ENCODE results near the gene IFNAR2.

IFNAR2 gene

DNA sequence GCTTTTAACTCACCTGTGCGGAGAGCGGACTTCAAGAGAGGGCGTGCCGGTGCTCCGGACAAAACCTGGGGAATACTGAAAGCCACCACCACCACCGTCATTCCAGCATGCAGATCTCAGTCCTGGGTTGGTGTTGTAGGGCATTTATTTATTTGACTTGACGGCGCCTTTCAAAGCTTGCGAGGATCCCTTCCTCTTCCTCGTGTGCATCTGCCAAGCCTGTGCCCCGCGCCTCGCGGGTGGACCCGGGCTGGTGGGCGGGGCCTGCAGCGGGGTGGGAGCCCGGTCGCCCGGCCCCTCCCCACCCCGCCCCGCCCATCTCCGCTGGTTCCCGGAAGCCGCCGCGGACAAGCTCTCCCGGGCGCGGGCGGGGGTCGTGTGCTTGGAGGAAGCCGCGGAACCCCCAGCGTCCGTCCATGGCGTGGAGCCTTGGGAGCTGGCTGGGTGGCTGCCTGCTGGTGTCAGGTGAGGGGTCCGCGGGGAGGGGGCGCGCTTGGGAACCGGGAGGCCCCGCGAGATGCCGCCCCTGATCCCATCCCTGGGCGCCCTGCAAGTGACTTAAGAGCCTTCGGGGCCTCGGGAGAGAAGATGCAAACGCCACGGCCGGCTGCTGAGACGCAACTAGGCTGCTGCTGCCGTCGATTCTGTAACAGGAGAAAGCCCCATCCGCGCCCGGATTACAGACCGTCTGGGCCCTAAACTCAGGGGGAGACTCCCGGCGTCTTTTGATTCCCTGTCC is 36.5 kb downstream of the IFNAR2 start, which contains the start of gene IL10RB:
TSS of gene IL10RB (plus strand) at position 318 of the 739 bp plus-strand sequence. CDS start at position 417, 99 bp downstream.
- peaks cover 10% of the 10 kb centered on the region for H3K27me3 ChIP-seq (ENCODE audit: control insufficient read depth, insufficient read depth, low read length, poor library complexity, severe bottlenecking)
- 1% methylated on average over 60 of the region's 60 CpGs for WGBS, 2 experiments
- H3K36me3 ChIP-seq (ENCODE audit: control insufficient read depth, insufficient read depth, low read length), result no peaks in the 10 kb centered on the region
- H3K4me1 ChIP-seq (ENCODE audit: control insufficient read depth, insufficient read depth, low read length), result no peaks in the 10 kb centered on the region
- no peak within 1 kb of the TSS for H3K27ac ChIP-seq (ENCODE audit: insufficient read depth, low read depth, low read length, poor library complexity, severe bottlenecking)
- peak within 1 kb of the TSS; percentile 61 for H3K4me3 ChIP-seq (ENCODE audit: insufficient read depth, low read depth, low read length)
- H3K9me3 ChIP-seq (ENCODE audit: control insufficient read depth, low read length), result no peaks in the 10 kb centered on the region

- H3K4me3 ChIP-seq (ENCODE audit: insufficient read depth, low read depth, low read length), result peak overlapping the region; percentile 61
Measured at GRCh38 chr21:33266789-33267135, 37.0 kb downstream of the IFNAR2 start.

GRCh38 chr21:33267250-33267649 is 37.5 kb downstream of the IFNAR2 start:
- Histone ChIP-seq H3K4me1 (ENCODE audit: control insufficient read depth, insufficient read depth, low read length) (no peaks in the 10 kb centered on the region), H3K27ac (ENCODE audit: insufficient read depth, low read depth, low read length, poor library complexity, severe bottlenecking) (no peak overlapping the region), H3K4me3 (ENCODE audit: insufficient read depth, low read depth, low read length) (no peak overlapping the region), H3K36me3 (ENCODE audit: control insufficient read depth, insufficient read depth, low read length) (no peaks in the 10 kb centered on the region), H3K27me3 (ENCODE audit: control insufficient read depth, insufficient read depth, low read length, poor library complexity, severe bottlenecking) (peaks cover 10% of the 10 kb centered on the region), H3K9me3 (ENCODE audit: control insufficient read depth, low read length) (no peaks in the 10 kb centered on the region)
- WGBS, 2 experiments, result 94 to 96% methylated on average over 6 of the region's 7 CpGs

More at GRCh38 chr21:33266789-33267135, 37.0 kb downstream of the IFNAR2 start:
- H3K36me3 ChIP-seq (ENCODE audit: control insufficient read depth, insufficient read depth, low read length), result no peaks in the 10 kb centered on the region
- no peak overlapping the region for H3K27ac ChIP-seq (ENCODE audit: insufficient read depth, low read depth, low read length, poor library complexity, severe bottlenecking)
- no peaks in the 10 kb centered on the region for H3K9me3 ChIP-seq (ENCODE audit: control insufficient read depth, low read length)
- peaks cover 10% of the 10 kb centered on the region for H3K27me3 ChIP-seq (ENCODE audit: control insufficient read depth, insufficient read depth, low read length, poor library complexity, severe bottlenecking)
- 41 to 44% methylated on average over 8 of the region's 8 CpGs for WGBS, 2 experiments
- no peaks in the 10 kb centered on the region for H3K4me1 ChIP-seq (ENCODE audit: control insufficient read depth, insufficient read depth, low read length)

- 91 to 93% methylated on average over 7 of the region's 7 CpGs for WGBS, 2 experiments
- Histone ChIP-seq H3K27ac (ENCODE audit: insufficient read depth, low read depth, low read length, poor library complexity, severe bottlenecking) (no peak overlapping the region), H3K27me3 (ENCODE audit: control insufficient read depth, insufficient read depth, low read length, poor library complexity, severe bottlenecking) (peaks cover 10% of the 10 kb centered on the region)
Measured at GRCh38 chr21:33268393-33268736, 38.6 kb downstream of the IFNAR2 start.

GRCh38 chr21:33268737-33269441 is 39.2 kb downstream of the IFNAR2 start:
- Histone ChIP-seq H3K27me3 (ENCODE audit: control insufficient read depth, insufficient read depth, low read length, poor library complexity, severe bottlenecking) (peaks cover 10% of the 10 kb centered on the region), H3K4me3 (ENCODE audit: insufficient read depth, low read depth, low read length) (no peak overlapping the region), H3K4me1 (ENCODE audit: control insufficient read depth, insufficient read depth, low read length) (no peaks in the 10 kb centered on the region), H3K27ac (ENCODE audit: insufficient read depth, low read depth, low read length, poor library complexity, severe bottlenecking) (no peak overlapping the region), H3K36me3 (ENCODE audit: control insufficient read depth, insufficient read depth, low read length) (no peaks in the 10 kb centered on the region), H3K9me3 (ENCODE audit: control insufficient read depth, low read length) (no peaks in the 10 kb centered on the region)
- WGBS, 2 experiments, result 91 to 96% methylated on average over 12 of the region's 12 CpGs

More at GRCh38 chr21:33268393-33268736, 38.6 kb downstream of the IFNAR2 start:
- Histone ChIP-seq H3K4me1 (ENCODE audit: control insufficient read depth, insufficient read depth, low read length) (no peaks in the 10 kb centered on the region), H3K4me3 (ENCODE audit: insufficient read depth, low read depth, low read length) (no peak overlapping the region), H3K9me3 (ENCODE audit: control insufficient read depth, low read length) (no peaks in the 10 kb centered on the region), H3K36me3 (ENCODE audit: control insufficient read depth, insufficient read depth, low read length) (no peaks in the 10 kb centered on the region)

GRCh38 chr21:33270986-33271385 is 41.2 kb downstream of the IFNAR2 start:
- whole genome bisulfite sequencing, 2 experiments, result 91 to 96% methylated on average over 6 to 8 of the region's 8 CpGs

GRCh38 chr21:33273044-33273443 is 43.3 kb downstream of the IFNAR2 start:
- no peak overlapping the region for H3K4me3 ChIP-seq (ENCODE audit: insufficient read depth, low read depth, low read length)
- WGBS, 2 experiments, result 93 to 95% methylated on average over 6 of the region's 6 CpGs
- H3K27ac ChIP-seq (ENCODE audit: insufficient read depth, low read depth, low read length, poor library complexity, severe bottlenecking), result no peak overlapping the region

More at GRCh38 chr21:33270986-33271385, 41.2 kb downstream of the IFNAR2 start:
- Histone ChIP-seq H3K9me3 (ENCODE audit: control insufficient read depth, low read length) (no peaks in the 10 kb centered on the region), H3K4me1 (ENCODE audit: control insufficient read depth, insufficient read depth, low read length) (no peaks in the 10 kb centered on the region), H3K36me3 (ENCODE audit: control insufficient read depth, insufficient read depth, low read length) (no peaks in the 10 kb centered on the region), H3K27ac (ENCODE audit: insufficient read depth, low read depth, low read length, poor library complexity, severe bottlenecking) (no peak overlapping the region), H3K27me3 (ENCODE audit: control insufficient read depth, insufficient read depth, low read length, poor library complexity, severe bottlenecking) (peaks cover under 1% of the 10 kb centered on the region), H3K4me3 (ENCODE audit: insufficient read depth, low read depth, low read length) (no peak overlapping the region)

DNA sequence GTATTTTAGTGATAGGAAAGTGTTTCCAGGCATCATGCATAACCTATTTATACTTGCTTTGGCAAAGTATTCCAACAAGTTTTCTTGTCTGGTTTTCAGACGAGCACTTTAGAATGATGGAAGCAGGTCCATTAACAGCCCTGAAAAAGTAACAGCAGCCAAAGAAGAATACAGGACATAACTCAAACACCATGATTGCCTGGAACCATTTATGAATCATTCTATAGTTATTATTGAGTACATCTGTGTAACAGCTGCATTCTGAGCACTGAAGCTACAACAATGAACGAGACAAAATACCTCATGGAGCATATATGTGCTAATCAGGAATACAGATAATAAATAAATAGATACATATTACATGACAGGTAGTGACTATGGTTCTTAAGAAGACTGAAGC is 49.0 kb downstream of the IFNAR2 start:
- no peak overlapping the region for H3K27ac ChIP-seq (ENCODE audit: insufficient read depth, low read depth, low read length, poor library complexity, severe bottlenecking)
- peaks cover 4% of the 10 kb centered on the region for H3K36me3 ChIP-seq (ENCODE audit: control insufficient read depth, insufficient read depth, low read length)
- no peaks in the 10 kb centered on the region for H3K9me3 ChIP-seq (ENCODE audit: control insufficient read depth, low read length)
- H3K27me3 ChIP-seq (ENCODE audit: control insufficient read depth, insufficient read depth, low read length, poor library complexity, severe bottlenecking), result no peaks in the 10 kb centered on the region
- WGBS, 2 experiments, result 87 to 95% methylated on average over 1 to 2 of the region's 2 CpGs
- H3K4me3 ChIP-seq (ENCODE audit: insufficient read depth, low read depth, low read length), result no peak overlapping the region
- H3K4me1 ChIP-seq (ENCODE audit: control insufficient read depth, insufficient read depth, low read length), result no peaks in the 10 kb centered on the region

More at GRCh38 chr21:33273044-33273443, 43.3 kb downstream of the IFNAR2 start:
- H3K9me3 ChIP-seq (ENCODE audit: control insufficient read depth, low read length), result no peaks in the 10 kb centered on the region
- no peaks in the 10 kb centered on the region for H3K27me3 ChIP-seq (ENCODE audit: control insufficient read depth, insufficient read depth, low read length, poor library complexity, severe bottlenecking)
- H3K4me1 ChIP-seq (ENCODE audit: control insufficient read depth, insufficient read depth, low read length), result no peaks in the 10 kb centered on the region
- no peaks in the 10 kb centered on the region for H3K36me3 ChIP-seq (ENCODE audit: control insufficient read depth, insufficient read depth, low read length)

DNA sequence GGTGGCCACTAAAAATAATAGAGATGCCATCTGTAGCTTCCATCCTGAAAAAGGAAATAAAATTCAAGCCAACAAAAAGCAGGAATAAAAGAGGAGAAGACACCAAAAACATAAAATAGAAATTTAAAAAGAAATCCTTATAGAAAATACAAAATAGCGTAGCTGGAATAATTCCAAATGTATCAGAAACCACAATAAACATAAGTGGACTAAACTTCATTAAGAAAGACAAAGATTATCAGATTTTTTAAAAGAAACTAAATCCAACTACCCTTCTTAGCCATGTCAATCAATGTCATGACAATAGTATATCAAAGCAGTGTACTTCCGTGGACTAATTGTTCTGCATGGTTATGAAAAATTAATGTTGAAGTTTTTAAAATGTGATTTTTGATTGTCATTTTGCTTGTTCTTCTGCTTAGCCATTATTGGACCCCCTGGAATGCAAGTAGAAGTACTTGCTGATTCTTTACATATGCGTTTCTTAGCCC is 49.6 kb downstream of the IFNAR2 start:
- H3K36me3 ChIP-seq (ENCODE audit: control insufficient read depth, insufficient read depth, low read length), result peaks cover 4% of the 10 kb centered on the region

More for the DNA sequence above, 49.6 kb downstream of the IFNAR2 start:
- Histone ChIP-seq H3K4me3 (ENCODE audit: insufficient read depth, low read depth, low read length) (no peak overlapping the region), H3K4me1 (ENCODE audit: control insufficient read depth, insufficient read depth, low read length) (no peaks in the 10 kb centered on the region), H3K27ac (ENCODE audit: insufficient read depth, low read depth, low read length, poor library complexity, severe bottlenecking) (no peak overlapping the region), H3K27me3 (ENCODE audit: control insufficient read depth, insufficient read depth, low read length, poor library complexity, severe bottlenecking) (no peaks in the 10 kb centered on the region), H3K9me3 (ENCODE audit: control insufficient read depth, low read length) (no peaks in the 10 kb centered on the region)
- WGBS, 2 experiments, result 94 to 97% methylated on average over 3 of the region's 3 CpGs

Measured in ectodermal cell (in vitro differentiated cells).